ENCODE measurements around the gene HACD3.

Gene HACD3

DNA sequence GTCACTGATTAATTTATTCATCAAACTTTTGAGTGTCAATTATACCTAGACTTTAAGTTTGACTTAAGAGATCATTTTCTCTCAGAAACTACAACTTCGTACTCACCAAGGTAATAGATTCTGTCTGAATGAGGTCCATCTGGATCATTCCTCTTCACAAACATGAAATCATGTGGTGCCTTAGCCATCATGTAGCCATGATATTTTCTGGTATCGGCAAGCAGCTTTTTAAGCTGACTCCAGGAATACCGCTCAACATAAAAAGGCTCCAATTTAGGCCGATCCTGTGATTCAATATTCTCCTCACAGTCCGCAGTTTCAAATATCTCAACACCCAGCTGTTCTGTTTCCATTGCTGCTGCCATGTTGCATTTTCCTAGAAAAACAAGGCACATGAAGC is 18.1 kb upstream of the HACD3 start:
- no peak overlapping the region for H3K4me3 ChIP-seq (ENCODE audit: low read length in 2 of 2)
- H3K79me1 ChIP-seq (ENCODE audit: low read depth, low read length) = peaks cover 6% of the 10 kb centered on the region
- no peak overlapping the region for H3K4me2 ChIP-seq (ENCODE audit: insufficient read depth, low read length, poor library complexity, severe bottlenecking)
- H3K27me3 ChIP-seq (ENCODE audit: control insufficient read depth in 3 of 3, insufficient read depth in 3 of 3, low read depth in 1 of 3, low read length in 3 of 3) = no peaks in the 10 kb centered on the region
- no peak overlapping the region for H4K8ac ChIP-seq (ENCODE audit: low read depth, low read length)
- H3K9ac ChIP-seq (ENCODE audit: low read depth, low read length, poor library complexity) = no peak overlapping the region
- no peak for DNase-seq (ENCODE audit: low spot score)
- no peak overlapping the region for H2AK5ac ChIP-seq (ENCODE audit: low read depth, low read length)
- no peak overlapping the region for H2AFZ ChIP-seq (ENCODE audit: low read length)
- H3K4me1 ChIP-seq (ENCODE audit: control insufficient read depth in 2 of 2, insufficient read depth in 1 of 2, low read depth in 1 of 2, low read length in 2 of 2) = peaks cover 4 to 5% of the 10 kb centered on the region in 2 donors
- no peak overlapping the region for H2BK5ac ChIP-seq (ENCODE audit: low read length)
- no peak overlapping the region for H3K27ac ChIP-seq (replicated peaks; ENCODE audit: low read length)
- H3K14ac ChIP-seq (ENCODE audit: low read length) = no peak overlapping the region
- H4K91ac ChIP-seq (ENCODE audit: low read depth, low read length, poor library complexity) = no peak overlapping the region
- peaks cover 9 to 79% of the 10 kb centered on the region in 2 donors for H3K36me3 ChIP-seq (replicated peaks in 1 of 2; ENCODE audit: control insufficient read depth in 2 of 2, insufficient read depth in 2 of 2, low read length in 2 of 2)
- H3K9me3 ChIP-seq (replicated peaks in 1 of 2; ENCODE audit: control insufficient read depth in 2 of 2, insufficient read depth in 1 of 2, low read depth in 1 of 2, low read length in 2 of 2) = no peaks in the 10 kb centered on the region
- WGBS, 2 donors (ENCODE audit: extremely low coverage in 2 of 2, insufficient read length in 2 of 2, insufficient replicate concordance in 1 of 2) = no CpG with 5 or more reads among the region's 5 CpGs
- H2BK15ac ChIP-seq (ENCODE audit: low read length) = no peak overlapping the region
- no peak overlapping the region for H3K23ac ChIP-seq (ENCODE audit: low read depth, low read length, poor library complexity)
- no peak overlapping the region for H2BK120ac ChIP-seq (ENCODE audit: low read depth, low read length)
- no peak overlapping the region for H2BK12ac ChIP-seq (ENCODE audit: low read length)
- no peak overlapping the region for H3K4ac ChIP-seq (ENCODE audit: low read length)
- H3K18ac ChIP-seq (ENCODE audit: low read length) = no peak overlapping the region

DNA sequence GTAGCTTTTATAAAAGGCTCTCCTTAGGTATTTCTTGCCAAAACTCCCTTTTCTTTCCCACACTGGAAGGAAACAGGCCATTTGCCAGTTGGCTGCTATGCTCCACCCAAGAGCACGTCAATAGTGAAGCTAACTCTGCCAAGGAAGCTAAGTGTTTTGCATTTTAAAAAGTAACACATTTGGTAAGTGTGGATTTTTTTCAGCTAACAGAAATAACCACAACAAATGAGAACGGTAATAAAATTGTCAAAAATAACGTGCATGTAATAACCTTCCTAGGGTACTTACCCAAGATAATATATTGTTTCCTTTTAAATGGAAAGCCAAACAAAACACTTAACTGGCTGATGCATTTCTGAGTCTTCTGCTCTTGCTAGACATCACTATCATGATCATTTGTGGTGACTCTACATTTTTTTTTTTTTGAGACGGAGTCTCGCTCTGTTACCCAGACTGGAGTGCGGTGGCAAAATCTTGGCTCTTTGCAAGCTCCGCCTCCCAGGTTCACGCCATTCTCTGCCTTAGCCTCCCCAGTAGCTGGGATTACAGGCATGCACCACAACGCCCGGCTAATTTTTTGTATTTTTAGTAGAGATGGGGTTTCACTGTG is 17.4 kb upstream of the HACD3 start:
- DNase-seq (ENCODE audit: low spot score) = no peak
- H3K36me3 ChIP-seq (replicated peaks in 1 of 2; ENCODE audit: control insufficient read depth in 2 of 2, insufficient read depth in 2 of 2, low read length in 2 of 2) = peaks cover 9 to 73% of the 10 kb centered on the region in 2 donors

DNA sequence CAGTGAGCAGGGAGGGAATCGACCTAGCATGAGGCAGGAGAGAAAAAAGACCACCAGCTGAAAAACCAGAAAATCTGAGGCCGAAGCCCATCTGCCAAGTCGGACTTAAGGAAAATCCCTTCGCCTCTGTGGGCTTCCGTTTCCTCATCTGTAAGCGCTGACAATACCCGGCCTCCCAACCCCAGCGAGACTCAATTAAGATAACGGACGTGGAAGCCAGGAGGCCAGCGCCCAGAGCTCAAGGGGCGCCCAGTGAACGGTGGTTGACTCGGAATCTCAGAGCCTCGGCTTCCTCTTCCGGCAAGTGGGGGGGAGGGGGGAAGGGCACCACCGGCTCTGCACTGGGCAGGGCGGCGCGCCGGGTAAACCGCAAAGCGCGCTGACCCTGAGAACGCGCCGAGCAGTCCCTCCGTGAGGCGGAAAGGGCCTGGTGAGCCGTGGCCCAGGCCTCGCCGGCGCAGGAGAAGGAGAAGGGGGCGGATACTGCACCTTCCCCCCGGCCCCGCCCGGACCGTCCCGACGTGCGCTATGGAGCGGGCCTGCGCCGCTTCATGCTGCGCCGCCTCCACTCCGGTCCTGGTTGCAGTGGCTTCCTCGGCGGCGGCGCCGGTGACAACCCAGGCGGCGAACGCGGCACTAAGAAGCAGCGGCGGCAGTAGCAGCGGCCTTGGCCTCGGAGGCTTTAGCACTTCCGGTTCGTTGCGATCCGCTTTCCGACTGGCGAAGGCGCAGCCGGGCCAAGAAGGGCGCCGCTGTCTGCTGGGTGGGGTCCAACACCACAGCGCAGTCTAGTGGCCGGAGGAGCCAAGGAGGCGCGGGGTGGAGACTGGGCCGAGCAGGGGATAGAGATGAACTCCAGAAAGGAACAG is 13.0 kb upstream of the HACD3 start, which contains the start of gene DPP8:
Gene DPP8 (minus strand): TSS at position 693 of the 869 bp plus-strand sequence. CDS start 5,136 bp downstream, outside the sequence.
- Histone ChIP-seq H2AFZ (ENCODE audit: low read length) (peak within 1 kb of the TSS; percentile 95), H4K91ac (ENCODE audit: low read depth, low read length, poor library complexity) (peak within 1 kb of the TSS; percentile 94), H3K4me3 (ENCODE audit: low read length in 2 of 2) (peak within 1 kb of the TSS; percentile 89 to 99), H2BK15ac (ENCODE audit: low read length) (no peak within 1 kb of the TSS), H3K4ac (ENCODE audit: low read length) (no peak within 1 kb of the TSS), H2BK12ac (ENCODE audit: low read length) (no peak within 1 kb of the TSS), H3K27me3 (ENCODE audit: control insufficient read depth in 3 of 3, insufficient read depth in 3 of 3, low read depth in 1 of 3, low read length in 3 of 3) (no peaks in the 10 kb centered on the region), H3K79me1 (ENCODE audit: low read depth, low read length) (peaks cover 8% of the 10 kb centered on the region), H3K14ac (ENCODE audit: low read length) (peak within 1 kb of the TSS; percentile 79), H3K27ac (replicated peaks; ENCODE audit: low read length) (peak within 1 kb of the TSS; percentile 77), H3K4me1 (ENCODE audit: control insufficient read depth in 2 of 2, insufficient read depth in 1 of 2, low read depth in 1 of 2, low read length in 2 of 2) (peaks cover 7% of the 10 kb centered on the region in 2 donors), H3K36me3 (replicated peaks in 1 of 2; ENCODE audit: control insufficient read depth in 2 of 2, insufficient read depth in 2 of 2, low read length in 2 of 2) (peaks cover 6 to 32% of the 10 kb centered on the region in 2 donors), H3K18ac (ENCODE audit: low read length) (peak within 1 kb of the TSS; percentile 96), H3K4me2 (ENCODE audit: insufficient read depth, low read length, poor library complexity, severe bottlenecking) (peak within 1 kb of the TSS; percentile 76), H2BK5ac (ENCODE audit: low read length) (peak within 1 kb of the TSS; percentile 71), H3K9ac (ENCODE audit: low read depth, low read length, poor library complexity) (peak within 1 kb of the TSS; percentile 98), H4K8ac (ENCODE audit: low read depth, low read length) (peak within 1 kb of the TSS; percentile 76), H2AK5ac (ENCODE audit: low read depth, low read length) (peak within 1 kb of the TSS; percentile 50), H2BK120ac (ENCODE audit: low read depth, low read length) (no peak within 1 kb of the TSS), H3K23ac (ENCODE audit: low read depth, low read length, poor library complexity) (peak within 1 kb of the TSS; percentile 99), H3K9me3 (replicated peaks in 1 of 2; ENCODE audit: control insufficient read depth in 2 of 2, insufficient read depth in 1 of 2, low read depth in 1 of 2, low read length in 2 of 2) (no peaks in the 10 kb centered on the region)
- peak; percentile 87 for DNase-seq (ENCODE audit: low spot score)
- WGBS, 2 donors (ENCODE audit: extremely low coverage in 2 of 2, insufficient read length in 2 of 2, insufficient replicate concordance in 1 of 2) = no CpG with 5 or more reads among the region's 75 CpGs

More for the DNA sequence above, 17.4 kb upstream of the HACD3 start:
- no peaks in the 10 kb centered on the region for H3K27me3 ChIP-seq (ENCODE audit: control insufficient read depth in 3 of 3, insufficient read depth in 3 of 3, low read depth in 1 of 3, low read length in 3 of 3)
- H2BK12ac ChIP-seq (ENCODE audit: low read length) = no peak overlapping the region
- peaks cover 7% of the 10 kb centered on the region in 2 donors for H3K4me1 ChIP-seq (ENCODE audit: control insufficient read depth in 2 of 2, insufficient read depth in 1 of 2, low read depth in 1 of 2, low read length in 2 of 2)
- H3K14ac ChIP-seq (ENCODE audit: low read length) = no peak overlapping the region
- H3K79me1 ChIP-seq (ENCODE audit: low read depth, low read length) = peaks cover 8% of the 10 kb centered on the region
- no CpG with 5 or more reads among the region's 10 CpGs for WGBS, 2 donors (ENCODE audit: extremely low coverage in 2 of 2, insufficient read length in 2 of 2, insufficient replicate concordance in 1 of 2)
- H3K9ac ChIP-seq (ENCODE audit: low read depth, low read length, poor library complexity) = no peak overlapping the region
- no peak overlapping the region for H2BK5ac ChIP-seq (ENCODE audit: low read length)
- H2AK5ac ChIP-seq (ENCODE audit: low read depth, low read length) = no peak overlapping the region
- no peak overlapping the region for H4K8ac ChIP-seq (ENCODE audit: low read depth, low read length)
- H3K9me3 ChIP-seq (replicated peaks in 1 of 2; ENCODE audit: control insufficient read depth in 2 of 2, insufficient read depth in 1 of 2, low read depth in 1 of 2, low read length in 2 of 2) = no peaks in the 10 kb centered on the region
- no peak overlapping the region for H3K18ac ChIP-seq (ENCODE audit: low read length)
- no peak overlapping the region for H3K27ac ChIP-seq (replicated peaks; ENCODE audit: low read length)
- no peak overlapping the region for H2BK15ac ChIP-seq (ENCODE audit: low read length)
- no peak overlapping the region for H4K91ac ChIP-seq (ENCODE audit: low read depth, low read length, poor library complexity)
- H3K4me2 ChIP-seq (ENCODE audit: insufficient read depth, low read length, poor library complexity, severe bottlenecking) = no peak overlapping the region
- H3K4ac ChIP-seq (ENCODE audit: low read length) = no peak overlapping the region
- no peak overlapping the region for H3K4me3 ChIP-seq (ENCODE audit: low read length in 2 of 2)
- no peak overlapping the region for H3K23ac ChIP-seq (ENCODE audit: low read depth, low read length, poor library complexity)
- H2AFZ ChIP-seq (ENCODE audit: low read length) = no peak overlapping the region
- H2BK120ac ChIP-seq (ENCODE audit: low read depth, low read length) = no peak overlapping the region

DNA sequence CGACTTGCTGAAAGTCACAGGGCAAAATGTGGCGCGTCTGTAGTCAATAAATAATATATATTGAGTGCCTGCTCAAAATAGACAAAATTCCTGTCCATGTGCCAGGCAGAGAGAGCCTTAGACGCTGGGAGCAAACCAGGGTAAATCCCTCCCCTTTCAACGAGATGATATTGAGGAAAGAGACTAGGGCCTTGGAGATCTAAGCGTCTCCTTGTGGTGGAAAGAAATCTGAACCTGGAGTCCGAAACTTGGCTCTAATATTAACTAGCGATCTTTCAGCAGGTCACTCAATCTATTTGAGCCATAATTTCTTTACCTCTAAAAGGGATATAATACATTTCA is 12.4 kb upstream of the HACD3 start:
- H3K4me2 ChIP-seq (ENCODE audit: insufficient read depth, low read length, poor library complexity, severe bottlenecking) = no peak overlapping the region
- H2BK12ac ChIP-seq (ENCODE audit: low read length) = no peak overlapping the region
- H3K14ac ChIP-seq (ENCODE audit: low read length) = no peak overlapping the region
- H3K18ac ChIP-seq (ENCODE audit: low read length) = no peak overlapping the region
- no peaks in the 10 kb centered on the region for H3K27me3 ChIP-seq (ENCODE audit: control insufficient read depth in 3 of 3, insufficient read depth in 3 of 3, low read depth in 1 of 3, low read length in 3 of 3)
- peaks cover 8% of the 10 kb centered on the region for H3K79me1 ChIP-seq (ENCODE audit: low read depth, low read length)
- no peak overlapping the region for H2AK5ac ChIP-seq (ENCODE audit: low read depth, low read length)
- H3K23ac ChIP-seq (ENCODE audit: low read depth, low read length, poor library complexity) = peak overlapping the region; percentile 99
- no peak for DNase-seq (ENCODE audit: low spot score)
- peak overlapping the region; percentile 49 for H3K27ac ChIP-seq (replicated peaks; ENCODE audit: low read length)
- no CpG with 5 or more reads among the region's 8 CpGs for WGBS, 2 donors (ENCODE audit: extremely low coverage in 2 of 2, insufficient read length in 2 of 2, insufficient replicate concordance in 1 of 2)
- no peak overlapping the region for H4K91ac ChIP-seq (ENCODE audit: low read depth, low read length, poor library complexity)
- H3K9me3 ChIP-seq (replicated peaks in 1 of 2; ENCODE audit: control insufficient read depth in 2 of 2, insufficient read depth in 1 of 2, low read depth in 1 of 2, low read length in 2 of 2) = no peaks in the 10 kb centered on the region
- no peak overlapping the region for H2BK15ac ChIP-seq (ENCODE audit: low read length)
- H3K9ac ChIP-seq (ENCODE audit: low read depth, low read length, poor library complexity) = no peak overlapping the region
- H3K4me1 ChIP-seq (ENCODE audit: control insufficient read depth in 2 of 2, insufficient read depth in 1 of 2, low read depth in 1 of 2, low read length in 2 of 2) = peaks cover 7% of the 10 kb centered on the region in 2 donors
- H3K36me3 ChIP-seq (replicated peaks in 1 of 2; ENCODE audit: control insufficient read depth in 2 of 2, insufficient read depth in 2 of 2, low read length in 2 of 2) = peaks cover 4 to 26% of the 10 kb centered on the region in 2 donors
- H3K4me3 ChIP-seq (ENCODE audit: low read length in 2 of 2) = peak overlapping the region in 1 of 2 donors; percentile 89
- no peak overlapping the region for H4K8ac ChIP-seq (ENCODE audit: low read depth, low read length)
- no peak overlapping the region for H3K4ac ChIP-seq (ENCODE audit: low read length)
- peak overlapping the region; percentile 95 for H2AFZ ChIP-seq (ENCODE audit: low read length)
- H2BK120ac ChIP-seq (ENCODE audit: low read depth, low read length) = no peak overlapping the region
- H2BK5ac ChIP-seq (ENCODE audit: low read length) = no peak overlapping the region
